Glutamatergic neuron (in vitro differentiated cells): ENCODE measurements around the gene TMEM123. TPM values are rescaled to one million over a fixed set of nuclear protein-coding genes. Genes with fewer than 3 reads are reported as not detected.

ENCODE experiments used
- DNase-seq: peaks from one replicate; pipeline ENCODE4 v3.0.0; 2022
- H3K27ac Mint-ChIP-seq: one replicate; pipeline ENCODE4 v1.8.0; 2020; ENCODE audit warnings: mild to moderate bottlenecking, mixed read lengths, inconsistent platforms; ENCODE audit not compliant: unreplicated experiment
- H3K27me3 Mint-ChIP-seq: one replicate; pipeline ENCODE4 v1.8.0; 2020; ENCODE audit warnings: mild to moderate bottlenecking, moderate library complexity, mixed read lengths, inconsistent platforms; ENCODE audit not compliant: unreplicated experiment
- H3K36me3 Mint-ChIP-seq: one replicate; pipeline ENCODE4 v1.8.0; 2020; ENCODE audit warnings: mild to moderate bottlenecking, mixed read lengths, inconsistent platforms; ENCODE audit not compliant: unreplicated experiment
- H3K4me1 Mint-ChIP-seq: one replicate; pipeline ENCODE4 v1.8.0; 2020; ENCODE audit warnings: mild to moderate bottlenecking, low read depth, mixed read lengths, inconsistent platforms; ENCODE audit not compliant: unreplicated experiment
- H3K4me3 Mint-ChIP-seq: one replicate; pipeline ENCODE4 v1.8.0; 2020; ENCODE audit warnings: mild to moderate bottlenecking, mixed read lengths, inconsistent platforms; ENCODE audit not compliant: unreplicated experiment
- H3K9me3 Mint-ChIP-seq: one replicate; pipeline ENCODE4 v1.8.0; 2020; ENCODE audit warnings: mild to moderate bottlenecking, moderate library complexity, mixed read lengths, inconsistent platforms; ENCODE audit not compliant: unreplicated experiment
- CTCF ChIP-seq: fragments of 200-600 bp; sonication (generic); IDR thresholded peaks from one replicate; pipeline ENCODE4 v1.5.0; 2021; ENCODE audit not compliant: partially characterized antibody, unreplicated experiment
- total RNA-seq: library from RNA; stranded (reverse); fragmentation: NEBNext Ultra II Directional; extraction: Animal tissue kit (Norgen Biotek cat#: 25700); gene quantifications from one replicate; pipeline ENCODE4 v1.2.1, GENCODE V29; 2021; ENCODE audit not compliant: unreplicated experiment

Gene TMEM123
- total RNA-seq, 1 donor from 2014 or later = 18.1 TPM

GRCh38 chr11:102393272-102393730, 59.3 kb downstream of the TMEM123 start:
- Mint-ChIP-seq H3K4me1 (no peaks in the 10 kb centered on the region), H3K4me3 (no peak overlapping the region), H3K27ac (no peak overlapping the region), H3K9me3 (no peaks in the 10 kb centered on the region), H3K36me3 (no peaks in the 10 kb centered on the region), H3K27me3 (no peaks in the 10 kb centered on the region)
- no peak for DNase-seq
- no peak for TF ChIP-seq CTCF

DNA sequence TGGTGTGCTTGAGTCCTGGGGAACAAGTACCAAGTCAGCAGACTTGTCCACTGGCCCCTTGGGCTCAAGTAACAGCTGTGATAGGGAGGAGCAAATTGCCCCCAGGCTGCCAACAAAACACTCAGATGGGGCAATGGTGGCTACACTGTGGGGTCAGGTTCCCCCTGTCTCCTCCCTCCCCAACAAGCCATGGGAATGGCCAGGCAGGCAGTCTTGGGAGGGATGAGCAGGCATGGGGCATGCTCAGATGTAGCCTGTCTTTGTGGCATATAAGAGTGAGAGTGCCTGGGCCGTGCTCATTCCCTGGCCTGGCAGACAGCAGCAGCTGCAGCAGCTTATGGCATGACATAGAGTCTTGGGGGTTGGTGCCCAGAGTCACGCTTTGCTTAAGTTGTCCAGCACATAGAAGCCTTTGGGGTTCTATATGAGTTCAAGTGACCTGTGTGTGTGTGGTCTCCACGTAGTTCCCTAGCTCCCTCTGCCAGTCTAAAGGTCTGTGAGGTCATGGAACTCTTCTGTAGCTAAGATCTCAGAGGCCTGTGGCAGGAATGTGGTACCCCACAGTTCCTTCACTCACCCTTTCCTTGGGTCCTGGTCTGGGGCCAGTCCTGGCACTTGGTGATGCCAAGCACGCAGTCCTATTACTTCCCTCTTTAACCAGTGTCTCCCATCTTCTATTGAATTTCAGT, 60.9 kb downstream of the TMEM123 start:
- no peak overlapping the region for H3K4me3 Mint-ChIP-seq
- no peaks in the 10 kb centered on the region for H3K4me1 Mint-ChIP-seq

DNA sequence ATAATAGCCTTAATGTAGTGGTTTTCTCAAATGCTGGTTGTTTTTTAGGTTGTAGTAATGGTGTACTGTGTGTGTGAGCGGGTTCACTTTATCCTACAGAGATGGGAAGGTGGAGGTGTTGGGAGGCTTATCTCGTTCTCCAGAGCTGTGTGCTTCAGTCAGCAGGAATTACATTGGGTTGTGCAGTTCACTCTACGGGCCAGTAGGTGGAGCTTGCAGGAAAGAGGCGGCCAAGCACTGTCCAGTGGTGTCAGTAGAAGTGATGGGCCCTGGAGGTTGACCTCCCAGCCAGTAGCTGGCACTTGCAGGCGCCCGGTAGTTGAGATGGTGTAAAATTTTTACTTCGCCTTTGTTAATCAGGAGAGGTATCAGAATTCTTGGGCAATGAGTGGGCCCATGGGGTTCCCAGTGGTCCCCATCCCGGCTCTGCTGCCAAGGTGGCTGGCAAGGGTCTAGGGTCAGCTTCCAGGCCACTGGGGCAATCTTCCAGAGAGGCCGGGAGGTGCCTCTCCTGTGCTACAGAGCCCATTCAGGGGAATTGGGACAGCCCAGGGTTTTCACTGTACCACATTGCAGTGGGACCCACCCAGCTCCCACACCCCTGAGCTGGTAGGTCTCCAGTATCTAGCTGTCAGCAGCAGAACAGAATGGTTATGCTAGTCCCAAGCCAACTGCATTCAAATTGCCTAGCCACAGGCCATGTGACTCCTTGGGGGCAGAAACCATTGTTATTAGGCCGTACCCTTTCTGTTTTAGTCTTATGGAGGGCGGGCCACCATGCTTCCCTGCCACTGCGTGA, 61.7 kb downstream of the TMEM123 start:
- TF ChIP-seq CTCF = peak; percentile 85
- Mint-ChIP-seq H3K27me3 (no peaks in the 10 kb centered on the region), H3K4me1 (no peaks in the 10 kb centered on the region), H3K27ac (peak overlapping the region; percentile 10), H3K36me3 (no peaks in the 10 kb centered on the region), H3K4me3 (no peak overlapping the region), H3K9me3 (no peaks in the 10 kb centered on the region)
- DNase-seq = peak; percentile 73

More for the DNA sequence above, 60.9 kb downstream of the TMEM123 start:
- no peak for DNase-seq
- Mint-ChIP-seq H3K9me3 (no peaks in the 10 kb centered on the region), H3K36me3 (no peaks in the 10 kb centered on the region), H3K27ac (no peak overlapping the region), H3K27me3 (no peaks in the 10 kb centered on the region)
- no peak for TF ChIP-seq CTCF

GRCh38 chr11:102389253-102389652, 63.3 kb downstream of the TMEM123 start:
- Mint-ChIP-seq H3K9me3 (no peaks in the 10 kb centered on the region), H3K36me3 (no peaks in the 10 kb centered on the region), H3K27ac (no peak overlapping the region), H3K4me1 (no peaks in the 10 kb centered on the region), H3K4me3 (no peak overlapping the region), H3K27me3 (no peaks in the 10 kb centered on the region)
- TF ChIP-seq CTCF = no peak
- no peak for DNase-seq
